DMS53 (cell line): ENCODE measurements around the gene GARRE1.
"Not testable (repeated sequence)": the region's sequence is repeated elsewhere in the genome, so short reads cannot be mapped to it uniquely, and the experiment has no call there.

Experiments
- DNase-seq: peaks from one replicate; lab custom pipeline; 2025; lab: John Stamatoyannopoulos, UW

Gene GARRE1

DNA sequence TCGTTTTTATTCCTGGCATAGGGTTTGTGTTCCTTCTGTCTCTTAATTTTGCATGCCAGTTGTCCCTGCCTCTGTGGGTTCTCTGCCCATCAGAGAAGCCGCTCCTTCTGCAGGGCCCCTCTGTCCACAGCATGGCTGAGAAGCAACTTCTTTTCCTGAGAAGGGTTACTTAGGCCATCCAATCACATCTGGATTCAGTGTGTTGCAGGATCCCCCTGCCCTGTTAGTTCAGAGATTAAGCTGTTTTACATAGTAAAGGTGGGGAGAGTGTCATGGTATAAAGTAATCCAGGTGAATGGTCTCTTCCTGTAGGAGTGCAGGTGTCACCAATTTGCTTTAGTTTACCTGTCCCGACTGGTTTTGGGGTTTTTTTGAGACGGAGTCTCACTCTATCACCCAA lies 22.9 kb upstream of the GARRE1 start:
- no peak for DNase-seq

DNA sequence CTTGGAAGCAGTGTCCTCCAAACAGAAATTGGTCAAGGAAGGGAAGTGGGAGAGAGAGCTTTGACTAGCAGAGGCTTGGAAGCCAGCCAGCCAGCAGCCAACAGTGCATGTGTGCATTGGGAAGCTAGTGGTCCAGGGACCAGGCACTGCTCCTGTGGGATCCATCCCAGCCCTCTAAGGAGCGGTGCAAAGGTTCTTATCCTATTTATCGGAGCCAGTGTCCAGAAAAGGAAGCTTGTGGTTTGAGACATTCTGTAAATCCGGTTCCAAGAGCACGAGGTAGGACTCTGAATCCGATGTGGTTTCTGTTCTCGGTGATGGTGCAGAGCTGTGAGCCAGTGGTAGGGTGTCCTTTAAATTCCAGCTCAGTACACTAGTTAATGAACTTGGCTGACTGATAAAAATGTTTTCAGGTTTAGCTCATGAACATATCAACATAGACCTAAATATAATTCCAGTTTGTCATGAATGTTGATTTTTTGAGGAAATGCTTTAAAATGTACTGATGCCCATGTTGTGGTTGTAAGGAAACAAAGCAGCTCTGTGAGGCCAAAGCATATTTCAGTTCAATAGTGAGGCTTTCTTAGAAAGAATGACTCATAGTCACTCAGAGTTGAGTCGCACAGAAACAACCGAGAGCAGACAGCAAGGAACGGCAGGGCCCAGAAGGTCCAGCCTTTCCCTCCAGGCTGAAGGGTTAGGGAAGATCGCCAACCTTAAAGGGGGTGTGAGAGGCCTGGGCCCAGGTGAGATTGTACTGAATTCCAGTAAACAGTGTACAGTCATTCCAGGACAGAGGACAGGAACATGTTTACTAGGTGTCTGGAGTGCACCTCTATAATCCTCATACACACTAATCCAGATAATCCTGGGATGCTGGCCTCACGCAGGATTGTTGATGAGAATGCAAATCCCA lies 21.5 kb upstream of the GARRE1 start:
- peak; percentile 25 for DNase-seq

DNA sequence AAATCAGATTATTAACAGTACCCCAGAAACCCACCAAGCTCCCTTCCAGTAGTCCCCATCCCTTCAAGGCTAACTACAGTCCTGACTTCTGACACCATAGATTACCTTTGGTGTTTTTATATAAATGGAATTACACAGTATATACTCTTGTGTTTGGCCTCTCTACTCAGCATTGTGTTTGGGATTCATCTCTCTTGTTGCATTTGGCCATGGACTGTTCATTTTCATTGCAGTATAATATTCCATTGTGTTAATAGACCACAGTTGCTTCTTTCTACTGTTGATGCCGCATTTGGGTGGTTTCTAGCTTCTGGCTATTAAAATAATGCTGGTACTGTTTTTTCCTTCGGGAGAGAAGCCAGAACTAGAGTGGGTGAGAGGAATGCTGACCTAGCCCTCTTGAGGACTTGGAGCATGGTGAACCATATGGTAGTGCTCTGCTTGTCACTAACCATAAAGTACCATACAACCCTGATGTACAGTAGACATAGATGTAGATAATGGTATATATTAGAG lies 18.9 kb upstream of the GARRE1 start:
- DNase-seq, result no peak

DNA sequence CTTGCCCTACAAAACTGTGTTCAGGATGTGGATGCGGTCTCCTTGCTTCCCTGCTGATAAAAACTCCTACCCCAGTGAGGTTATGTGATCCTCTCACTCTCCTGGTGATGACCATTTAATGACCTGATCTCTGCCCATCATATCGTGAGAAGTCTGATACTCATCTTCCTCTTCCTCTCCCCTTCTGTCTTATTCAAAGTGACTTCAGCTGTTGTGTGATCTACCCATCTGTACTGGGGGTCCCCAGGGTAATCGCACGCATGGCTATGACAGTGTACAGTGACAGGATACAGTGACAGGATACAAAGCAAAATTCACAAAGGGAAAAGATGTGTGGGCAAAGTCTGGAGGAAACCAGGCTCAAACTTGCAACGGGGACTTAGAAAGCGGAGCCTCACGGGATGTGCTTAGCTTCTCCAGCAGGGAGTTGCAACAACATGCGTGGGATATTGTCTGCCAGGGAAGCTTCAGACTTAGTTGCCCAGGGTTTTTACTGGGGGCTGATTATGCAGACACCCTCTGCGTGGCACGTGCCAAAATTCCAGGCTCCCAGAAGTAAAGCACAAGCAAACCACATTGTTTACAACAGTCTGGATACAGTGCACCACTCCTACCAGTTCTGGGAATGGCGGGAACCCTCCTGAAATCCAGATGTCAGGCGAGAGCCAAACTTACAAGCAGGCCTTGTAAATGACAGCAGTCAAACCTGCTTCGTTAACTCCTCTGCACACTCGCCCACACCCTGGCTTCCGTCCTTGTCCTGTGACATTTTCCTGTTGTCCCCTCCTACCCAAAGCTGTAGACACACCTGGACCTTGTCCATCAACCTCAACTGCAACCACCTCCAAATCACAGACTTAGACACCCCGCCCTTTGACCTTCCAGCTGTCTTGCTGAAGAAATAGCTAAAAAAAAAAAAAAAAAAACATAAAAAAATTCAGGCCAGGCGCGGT lies 18.0 kb upstream of the GARRE1 start:
- DNase-seq, result no peak

DNA sequence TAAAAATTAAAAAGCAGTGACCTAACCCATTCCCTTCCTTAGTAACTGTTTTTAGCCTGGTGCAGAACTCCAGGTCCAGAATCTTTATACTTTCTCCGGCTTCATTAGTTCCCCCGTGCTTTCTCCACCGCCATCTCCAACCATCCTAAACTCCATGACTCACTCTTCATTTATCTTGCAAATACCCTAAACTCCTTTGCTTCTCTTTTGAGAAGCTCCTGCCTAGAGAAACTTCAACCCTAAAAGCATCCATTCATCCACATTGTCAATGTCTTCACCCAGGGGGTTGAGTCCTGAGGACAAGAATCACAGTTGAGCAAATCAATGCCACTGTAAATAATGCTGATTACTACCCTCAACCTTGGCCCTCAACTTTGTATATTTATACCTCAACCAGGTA lies 17.1 kb upstream of the GARRE1 start:
- no peak for DNase-seq

DNA sequence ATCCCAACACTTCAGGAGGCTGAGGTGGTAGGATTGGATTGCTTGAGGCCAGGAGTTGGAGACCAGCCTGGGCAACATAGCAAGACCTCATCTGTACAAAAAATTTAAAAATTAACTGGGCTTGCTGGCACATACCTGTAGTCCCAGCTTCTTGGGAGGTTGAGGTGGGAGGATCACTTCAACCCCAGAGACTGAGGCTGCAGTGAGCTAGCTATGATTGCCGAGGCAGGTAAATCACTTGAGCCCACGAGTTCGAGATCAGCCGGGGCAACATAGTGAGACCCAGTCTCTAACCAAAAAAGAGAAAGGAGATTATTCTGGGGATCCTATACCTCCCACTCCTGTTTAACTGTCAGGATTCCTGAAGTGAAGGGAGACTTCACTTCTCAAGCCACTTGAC lies 16.4 kb upstream of the GARRE1 start:
- no peak for DNase-seq

DNA sequence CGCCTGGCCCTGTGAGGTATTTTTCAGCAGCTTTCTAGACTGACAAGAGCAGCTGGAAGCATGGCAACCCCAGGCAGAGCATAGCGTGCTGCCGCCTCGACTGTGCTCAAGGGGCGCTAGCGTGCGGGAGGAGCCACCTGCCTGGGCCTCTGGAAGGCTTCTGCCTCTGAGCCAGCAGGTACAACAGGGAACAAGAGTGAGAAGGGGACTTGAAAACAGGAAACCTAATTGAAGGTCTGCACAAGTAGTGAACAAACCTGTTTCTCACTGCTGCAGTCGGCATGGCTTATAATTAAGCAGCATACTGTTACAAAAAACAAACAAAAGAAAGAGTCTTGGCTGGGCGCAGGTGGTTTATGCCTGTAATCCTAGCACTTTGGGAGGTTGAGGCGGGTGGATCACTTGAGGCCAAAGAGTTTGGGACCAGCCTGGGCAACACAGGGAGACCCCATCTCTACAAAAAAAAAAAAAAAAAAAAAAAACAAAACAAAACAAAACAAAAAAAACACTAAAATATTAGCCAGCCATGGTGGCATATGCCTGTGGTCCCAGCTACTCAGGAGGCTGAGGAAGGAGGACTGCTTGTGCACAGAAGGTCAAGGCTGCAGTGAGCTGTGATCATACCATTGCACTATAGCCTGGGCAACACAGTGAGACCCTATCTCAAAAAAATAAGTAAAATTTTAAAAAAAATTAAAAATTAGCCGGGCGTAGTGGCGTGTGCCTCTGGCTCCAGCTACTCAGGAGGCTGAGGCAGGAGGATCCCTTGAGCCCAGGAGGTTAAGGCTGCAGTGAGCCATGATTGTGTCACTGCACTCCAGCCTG lies 12.6 kb upstream of the GARRE1 start:
- peak; percentile 98 for DNase-seq

DNA sequence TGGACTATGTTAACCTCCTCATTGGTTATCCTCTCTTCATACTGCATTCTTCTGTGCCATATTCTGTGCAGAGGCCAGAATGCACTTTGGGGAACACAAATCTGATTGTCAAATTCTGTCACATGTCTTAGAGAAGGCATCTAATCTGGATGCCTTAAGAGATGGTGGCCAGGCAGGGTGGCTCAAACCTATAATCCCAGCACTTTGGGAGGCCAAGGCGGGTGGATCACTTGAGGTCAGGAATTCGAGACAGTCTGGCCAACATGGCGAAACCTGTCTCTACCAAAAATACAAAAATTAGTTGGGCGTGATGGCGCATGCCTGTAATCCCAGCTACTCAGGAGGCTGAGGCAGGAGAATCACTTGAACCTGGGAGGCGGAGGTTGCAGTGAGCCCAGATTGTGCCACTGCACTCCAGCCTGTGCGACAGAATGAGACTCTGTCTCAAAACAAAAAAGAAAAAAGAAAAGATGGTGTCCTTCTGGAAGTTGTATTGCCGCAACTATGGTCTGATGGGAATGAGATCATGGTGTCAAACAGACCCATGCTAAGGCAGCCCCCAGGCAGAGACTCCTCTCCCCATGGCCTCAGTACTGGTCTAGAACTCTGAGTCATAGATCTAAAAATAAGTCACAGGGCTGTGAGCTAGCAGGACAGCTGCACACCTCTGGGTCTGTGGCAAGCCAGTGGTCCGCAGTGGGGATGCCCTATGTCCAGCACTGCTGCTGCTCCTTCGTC lies 11.0 kb upstream of the GARRE1 start:
- DNase-seq, result peak; percentile 41

DNA sequence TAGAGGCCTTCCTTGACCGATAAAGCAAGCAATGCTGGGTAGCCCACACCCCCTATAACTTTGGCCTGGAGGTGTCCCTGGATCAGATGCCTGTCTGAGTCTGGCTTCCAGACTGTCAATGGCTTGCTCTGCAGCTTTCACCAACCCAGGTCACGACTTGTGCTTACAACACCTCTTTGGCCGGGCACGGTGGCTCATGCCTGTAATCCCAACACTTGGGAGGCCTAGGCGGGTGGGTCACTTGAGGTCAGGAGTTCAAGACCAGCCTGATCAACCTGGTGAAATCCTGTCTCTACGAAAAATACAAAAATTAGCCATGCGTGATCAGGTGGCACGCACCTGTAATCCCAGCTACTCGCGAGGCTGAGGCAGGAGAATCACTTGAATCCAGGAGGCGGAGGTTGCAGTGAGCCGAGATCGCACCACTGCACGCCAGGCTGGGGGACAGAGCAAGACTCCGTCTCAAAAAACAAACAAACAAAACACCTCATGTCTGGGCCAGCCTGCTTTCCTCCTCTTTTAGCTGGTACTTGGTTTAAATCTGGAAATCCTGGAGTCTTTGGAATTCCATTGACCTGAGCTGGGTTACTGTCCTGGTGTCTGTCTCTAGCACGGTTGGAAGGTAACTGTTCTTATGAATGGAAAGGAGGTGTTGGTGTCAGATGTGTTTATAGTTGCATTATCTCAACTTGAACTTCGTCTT lies 10.3 kb upstream of the GARRE1 start:
- no peak for DNase-seq

DNA sequence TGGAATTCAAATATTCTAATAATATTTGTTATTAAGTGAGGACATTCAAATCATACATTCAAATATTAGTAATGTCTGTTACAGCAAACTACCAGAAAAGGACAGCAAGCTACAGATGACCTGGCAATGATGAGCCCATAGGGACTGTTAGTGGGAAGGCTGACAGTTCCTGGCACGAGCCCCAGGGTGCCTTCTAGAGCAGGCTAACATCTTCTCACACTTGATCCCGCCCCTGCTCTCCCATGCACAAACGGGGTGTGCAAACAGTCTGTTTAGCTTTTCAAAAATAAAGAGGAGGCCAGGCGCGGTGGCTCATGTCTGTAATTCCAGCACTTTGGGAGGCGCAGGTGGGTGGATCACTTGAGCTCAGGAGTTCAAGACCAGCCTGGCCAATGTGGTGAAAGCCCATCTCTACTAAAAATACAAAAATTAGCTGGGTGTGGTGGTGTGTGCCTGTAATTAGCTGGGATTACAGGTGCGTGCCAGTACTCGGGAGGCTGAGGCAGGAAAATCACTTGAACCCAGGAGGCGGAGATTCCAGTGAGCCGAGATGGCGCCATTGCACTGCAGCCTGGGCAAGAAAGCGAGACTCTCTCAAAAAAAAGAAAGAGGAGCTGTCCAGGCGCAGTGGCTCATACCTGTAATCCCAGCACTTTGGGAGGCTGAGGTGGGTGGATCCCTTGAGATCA lies 9.6 kb upstream of the GARRE1 start:
- DNase-seq, result no peak

DNA sequence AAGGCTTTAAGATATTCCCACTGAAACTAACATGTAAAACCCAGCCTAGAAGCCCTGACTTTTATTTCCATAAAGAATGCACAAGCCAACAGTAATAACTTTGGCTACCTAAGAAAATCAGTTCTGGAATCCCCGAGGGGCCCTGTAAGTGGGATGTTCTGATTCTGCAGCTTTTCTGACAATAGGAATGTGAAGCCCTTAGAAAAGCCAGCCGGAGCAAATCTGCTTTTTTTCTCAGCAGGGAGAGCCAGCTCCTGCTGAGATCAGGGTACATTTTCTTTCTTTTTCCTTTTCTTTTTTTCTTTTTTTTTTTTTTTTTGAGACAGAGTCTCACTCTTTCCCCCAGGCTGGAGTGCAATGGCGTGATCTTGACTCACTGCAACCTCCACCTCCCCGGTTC lies 8.0 kb upstream of the GARRE1 start:
- DNase-seq, result no peak

DNA sequence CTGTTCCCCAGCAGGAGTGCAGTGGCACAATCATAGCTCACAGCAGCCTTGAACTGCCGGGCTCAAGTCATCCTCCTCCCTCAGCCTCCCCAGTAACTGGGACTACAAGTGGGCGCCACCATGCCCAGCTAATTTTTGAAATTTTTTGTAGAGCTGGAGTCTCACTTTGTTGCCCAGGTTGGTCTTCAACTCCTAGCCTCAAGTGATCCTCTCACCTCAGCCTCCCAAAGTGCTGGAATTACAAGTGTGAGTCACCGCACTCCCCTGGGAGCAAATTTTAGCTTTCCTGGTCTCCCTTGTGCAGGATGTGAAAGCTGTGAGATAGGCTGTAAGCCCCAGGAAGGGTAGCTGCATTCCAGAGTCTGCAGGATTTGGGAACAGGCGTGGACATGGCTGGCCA lies 5.4 kb upstream of the GARRE1 start:
- DNase-seq, result no peak

DNA sequence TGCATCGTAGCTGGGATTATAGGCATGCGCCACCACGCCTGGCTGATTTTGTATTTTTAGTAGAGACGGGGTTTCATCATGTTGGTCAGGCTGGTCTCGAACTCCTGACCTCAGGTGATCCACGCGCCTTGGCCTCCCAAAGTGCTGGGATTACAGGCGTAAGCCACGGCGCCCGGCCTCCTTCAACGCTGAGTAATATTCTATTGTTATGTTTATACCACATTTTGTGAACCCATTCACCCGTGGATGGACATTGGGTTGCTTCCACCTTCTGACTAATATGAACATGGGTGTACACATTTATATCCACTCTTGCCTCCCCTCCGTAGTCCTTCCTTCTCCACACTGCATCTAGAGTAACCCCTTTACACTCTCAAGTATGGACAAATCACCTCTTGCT lies 1.2 kb upstream of the GARRE1 start:
- not testable (repeated sequence) for DNase-seq

DNA sequence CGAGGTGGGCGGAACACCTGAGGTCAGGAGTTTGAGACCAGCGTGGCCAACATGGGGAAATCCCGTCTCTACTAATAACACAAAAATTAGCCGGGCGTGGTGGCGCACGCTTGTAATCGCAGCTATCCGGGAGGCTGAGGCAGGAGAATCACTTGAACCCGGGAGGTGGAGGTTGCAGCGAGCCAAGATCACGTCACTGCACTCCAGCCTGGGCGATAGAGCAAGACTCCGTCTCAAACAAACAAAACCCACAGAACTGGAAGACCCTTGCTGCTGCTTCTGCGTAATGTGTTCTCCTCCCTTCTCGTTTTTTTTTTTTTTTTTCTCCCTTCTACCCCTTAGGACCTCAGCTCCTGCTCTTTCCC lies 691 bp upstream of the GARRE1 start:
- not testable (repeated sequence) for DNase-seq

DNA sequence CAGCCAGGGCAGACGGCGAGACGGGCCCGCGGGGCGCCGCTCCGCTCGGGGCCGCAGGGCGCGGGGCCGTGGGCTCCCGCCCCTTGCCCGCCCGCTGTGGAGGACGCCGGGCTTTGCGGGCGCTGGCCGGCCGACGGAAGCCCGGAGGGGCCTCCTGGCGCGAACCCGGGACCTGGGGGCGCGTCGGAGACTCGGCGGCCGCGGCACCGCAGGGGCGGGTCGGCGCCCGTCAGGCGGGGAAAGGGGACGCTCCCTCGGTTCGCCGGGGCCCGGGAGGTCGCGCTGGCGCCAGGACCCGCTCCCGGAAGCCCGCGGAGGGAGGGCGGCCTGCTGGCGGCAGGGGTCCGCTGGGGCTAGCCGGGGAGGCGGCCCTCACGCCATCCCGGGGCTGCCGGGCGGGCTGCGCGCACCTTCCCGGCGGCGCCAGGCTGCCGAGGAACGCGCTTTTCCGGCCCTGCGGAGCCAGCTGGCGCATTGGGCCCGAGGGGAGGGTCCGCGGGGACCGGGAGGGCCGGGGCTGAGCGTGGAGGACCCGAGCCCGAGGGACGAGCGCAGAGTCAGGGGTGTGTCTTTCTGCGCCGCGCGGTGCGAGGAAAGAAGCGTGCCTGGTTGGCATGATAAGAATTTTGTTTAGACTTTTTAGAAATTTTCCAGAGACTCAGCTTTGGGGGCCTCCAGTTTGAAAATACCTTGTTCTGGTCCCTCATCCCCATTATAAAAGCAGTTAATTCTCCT lies 511 bp downstream of the GARRE1 start:
- peak; percentile 91 for DNase-seq

DNA sequence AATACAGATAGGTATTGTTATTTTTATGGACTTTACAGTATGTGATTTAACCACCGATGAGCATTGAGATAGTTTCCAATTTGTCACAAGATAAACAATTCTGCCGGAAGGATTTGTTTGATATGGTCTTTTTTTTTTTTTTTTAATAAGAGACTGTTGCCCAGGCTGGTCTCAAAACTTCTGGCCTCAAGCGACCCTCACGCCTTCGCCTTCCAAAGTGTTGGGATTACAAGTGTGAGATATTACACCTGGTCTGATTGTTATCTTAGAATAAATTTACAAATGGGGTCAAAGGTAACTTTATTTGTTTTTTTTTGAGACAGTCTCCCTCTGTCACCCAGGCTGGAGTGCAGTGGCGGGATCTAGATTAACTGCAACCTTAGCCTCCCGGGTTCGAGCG lies 1.2 kb downstream of the GARRE1 start:
- DNase-seq, result no peak

DNA sequence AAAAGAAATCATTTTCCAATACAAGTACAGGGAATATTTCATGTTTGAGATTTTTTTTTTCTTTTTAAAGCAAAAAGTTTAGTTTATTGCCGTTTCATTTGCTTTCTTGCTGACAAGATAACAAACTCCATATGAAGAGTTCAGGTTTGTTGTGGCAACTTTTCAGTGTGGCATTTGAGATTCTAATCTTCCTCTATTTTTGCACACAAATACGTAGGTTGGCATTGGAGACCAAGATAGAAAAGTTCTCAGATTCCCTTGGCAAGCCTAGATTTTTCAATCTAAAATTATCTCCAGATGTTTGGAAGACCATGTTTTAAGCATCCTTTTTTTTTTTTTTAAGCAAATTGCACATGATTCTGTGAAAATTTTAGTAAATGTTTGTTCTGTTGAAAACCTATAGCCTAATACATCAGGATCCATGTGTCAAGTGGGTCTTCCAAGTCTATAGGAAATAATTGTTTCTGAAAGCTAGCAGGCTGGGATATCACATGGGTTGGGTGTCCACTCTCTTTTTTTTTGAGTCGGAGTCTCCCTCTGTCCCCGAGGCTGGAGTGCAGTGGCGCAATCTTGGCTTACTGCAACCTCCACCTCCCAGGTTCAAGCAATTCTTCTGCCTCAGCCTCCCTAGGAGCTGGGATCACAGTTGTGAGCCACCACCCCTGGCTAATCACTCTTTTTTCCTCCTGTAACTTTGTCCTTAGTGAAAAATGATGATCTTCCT lies 2.6 kb downstream of the GARRE1 start:
- DNase-seq, result no peak

DNA sequence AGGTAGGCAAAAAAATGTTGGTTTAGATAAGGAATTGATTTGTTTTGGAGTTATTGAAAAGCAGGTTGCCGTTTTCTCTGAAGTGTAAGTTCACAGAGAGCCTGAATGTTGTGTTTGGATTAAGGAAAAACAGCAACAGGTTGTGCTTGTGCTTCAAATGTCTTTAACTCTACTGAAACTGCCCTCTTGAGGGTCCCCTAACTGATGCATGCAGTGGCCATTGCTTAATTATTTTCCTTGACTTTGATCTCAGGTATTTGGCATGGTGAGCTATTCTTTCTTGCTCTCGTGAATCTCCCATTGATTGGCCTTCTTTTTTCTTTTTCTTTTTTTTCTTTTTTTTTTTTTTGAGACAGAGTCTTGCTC lies 3.2 kb downstream of the GARRE1 start:
- DNase-seq, result no peak
